Activated T-cell treated with anti-CD3 and anti-CD28 coated beads for 24 hours (primary cell): Measurements from ENCODE around the gene MOB3A.
A peak's percentile ranks its signal among the peaks of the same experiment; 100 is the strongest.

Experiments used
- DNase-seq: peaks from one replicate; pipeline ENCODE4 v3.0.0-alpha.2; 2020; ENCODE audit warnings: low read depth

MOB3A gene

GRCh38 chr19:2046046-2046907, 49.8 kb downstream of the MOB3A start:
- no peak for DNase-seq

- no peak for DNase-seq
Observed at GRCh38 chr19:2045501-2046045, 50.6 kb downstream of the MOB3A start.

- no peak for DNase-seq
Observed at GRCh38 chr19:2044709-2045500, 51.2 kb downstream of the MOB3A start.

- DNase-seq, result no peak
Observed at GRCh38 chr19:2043961-2044708, 52.0 kb downstream of the MOB3A start.

GRCh38 chr19:2043251-2043641, 52.9 kb downstream of the MOB3A start:
- no peak for DNase-seq

GRCh38 chr19:2042485-2043250, 53.5 kb downstream of the MOB3A start:
- DNase-seq, result no peak

- DNase-seq, result peak; percentile 99
Observed at GRCh38 chr19:2041683-2042484, 54.2 kb downstream of the MOB3A start.

- DNase-seq, result no peak
Observed at GRCh38 chr19:2041433-2041682, 54.8 kb downstream of the MOB3A start.

- DNase-seq, result no peak
Observed at GRCh38 chr19:2040647-2041432, 55.3 kb downstream of the MOB3A start.

- DNase-seq, result no peak
Observed at GRCh38 chr19:2039959-2040646, 56.0 kb downstream of the MOB3A start.

- DNase-seq, result no peak
Observed at GRCh38 chr19:2039089-2039958, 56.8 kb downstream of the MOB3A start.

GRCh38 chr19:2038284-2039088, 57.6 kb downstream of the MOB3A start:
- DNase-seq, result no peak

- DNase-seq, result no peak
Observed at GRCh38 chr19:2037651-2038255, 58.4 kb downstream of the MOB3A start.

- no peak for DNase-seq
Observed at GRCh38 chr19:2036424-2036823, 59.7 kb downstream of the MOB3A start.

- DNase-seq, result no peak
Observed at GRCh38 chr19:2035590-2035991, 60.5 kb downstream of the MOB3A start.

- DNase-seq, result peak; percentile 48
Observed at GRCh38 chr19:2034729-2035589, 61.2 kb downstream of the MOB3A start.
